HG03439 (cell line): Measurements from ENCODE around the gene USP20.

ENCODE experiments used
- ATAC-seq: cut with Tn5 transposase; IDR thresholded peaks from one replicate; pipeline ENCODE4 v1.9.1; 2021; ENCODE audit warnings: mild to moderate bottlenecking, moderate library complexity; ENCODE audit not compliant: unreplicated experiment

USP20 gene

GRCh38 chr9:129908906-129909305 is 73.6 kb downstream of the USP20 start:
- ATAC-seq, result no peak

DNA sequence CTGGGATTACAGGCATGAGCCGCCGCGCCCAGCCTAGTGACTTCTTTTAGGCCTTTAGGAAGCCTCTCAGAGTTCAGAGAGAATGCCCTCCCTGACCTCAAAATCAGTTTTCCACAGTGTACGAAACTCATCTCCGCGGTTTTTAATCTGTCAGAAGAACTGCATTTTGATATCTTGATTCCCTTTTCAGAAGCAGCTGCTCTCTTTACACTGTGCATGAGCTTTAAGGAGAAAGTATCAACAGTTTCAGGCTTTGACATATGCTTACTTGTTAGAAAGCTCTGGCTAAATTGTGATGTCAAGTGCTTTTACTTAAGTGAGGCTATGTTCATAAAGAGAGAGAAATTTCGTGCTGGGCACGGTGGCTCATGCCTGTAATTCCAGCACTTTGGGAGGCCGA is 74.6 kb downstream of the USP20 start:
- ATAC-seq, result no peak

DNA sequence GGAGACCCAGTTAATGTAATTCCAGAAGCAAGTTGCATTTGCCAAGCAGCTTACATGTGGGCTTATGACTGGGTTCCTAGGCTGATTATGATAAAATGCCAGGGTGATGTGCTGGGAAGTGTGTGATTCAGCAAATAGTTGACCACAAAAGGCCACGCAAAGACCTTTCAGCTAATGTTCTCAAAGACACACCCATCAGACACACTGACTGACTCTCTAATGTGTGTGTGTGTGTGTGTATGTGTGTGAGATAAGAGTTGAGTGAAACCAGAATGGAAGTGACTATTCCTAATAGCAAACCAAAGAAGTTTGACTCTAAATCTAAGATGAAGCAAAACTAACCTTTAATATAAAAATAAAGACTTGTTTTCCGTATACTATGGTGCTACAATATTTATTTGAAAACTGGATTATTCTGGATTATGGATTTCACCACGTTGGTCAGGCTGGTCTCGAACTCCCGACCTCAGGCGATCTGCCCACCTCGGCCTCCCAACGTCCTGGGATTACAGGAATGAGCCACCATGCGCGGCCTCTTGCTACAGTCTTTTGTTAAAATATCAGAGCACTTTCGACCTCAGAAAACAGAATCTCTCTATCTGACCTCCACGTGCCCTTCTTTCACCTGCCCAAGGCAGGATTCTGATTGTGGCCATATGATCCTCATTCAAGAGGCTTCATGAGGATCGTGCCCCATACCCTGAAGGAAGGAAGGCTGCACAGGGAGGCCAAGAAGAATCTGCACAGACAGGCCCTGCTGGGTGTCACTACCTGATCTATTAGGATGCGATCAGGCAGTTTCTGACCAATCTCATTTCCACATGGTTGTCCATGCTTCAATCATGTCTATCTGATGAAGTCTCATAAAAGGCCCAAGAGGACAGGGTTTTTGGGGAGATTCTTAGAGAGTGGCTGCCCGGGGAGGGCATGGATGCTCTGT is 75.6 kb downstream of the USP20 start:
- ATAC-seq, result no peak

DNA sequence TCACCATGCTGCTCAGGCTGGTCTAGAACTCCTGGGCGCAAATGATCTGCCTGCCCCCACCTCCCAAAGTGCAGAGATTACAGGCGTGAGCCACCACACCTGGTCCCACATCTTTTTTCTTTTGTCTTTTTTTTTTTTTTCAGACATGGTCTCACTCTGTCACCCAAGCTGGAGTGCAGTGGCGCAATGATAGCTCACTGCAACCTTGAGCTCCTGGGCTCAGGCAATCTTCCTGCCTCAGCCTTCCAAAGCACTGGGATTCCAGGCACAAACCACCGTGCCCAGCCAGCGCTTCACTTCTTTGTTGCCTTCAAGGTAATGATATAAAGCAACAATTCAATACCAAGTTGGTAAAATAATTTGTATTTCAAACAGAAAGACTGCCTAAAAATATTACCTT is 78.8 kb downstream of the USP20 start:
- no peak for ATAC-seq

DNA sequence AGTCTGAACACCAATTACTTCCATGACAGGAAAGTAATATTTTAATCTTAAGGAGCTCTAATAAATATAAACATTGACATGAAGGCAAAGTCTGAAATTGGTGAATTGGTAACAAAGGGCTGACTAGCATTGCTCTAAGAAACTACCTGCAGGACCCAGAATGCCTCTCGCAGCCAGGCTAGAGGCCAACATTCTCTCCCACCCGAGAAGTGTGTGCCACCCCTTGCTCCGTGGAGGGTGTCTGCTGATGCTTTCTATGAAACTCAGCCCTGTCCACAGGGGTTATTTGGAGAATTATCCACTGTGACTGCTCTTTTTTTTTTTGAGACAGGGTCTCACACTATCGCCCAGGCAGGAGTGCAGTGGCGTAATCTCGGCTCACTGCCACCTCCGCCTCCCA is 81.4 kb downstream of the USP20 start:
- ATAC-seq, result no peak

- no peak for ATAC-seq
Measured at GRCh38 chr9:129918296-129918950, 83.2 kb downstream of the USP20 start.

DNA sequence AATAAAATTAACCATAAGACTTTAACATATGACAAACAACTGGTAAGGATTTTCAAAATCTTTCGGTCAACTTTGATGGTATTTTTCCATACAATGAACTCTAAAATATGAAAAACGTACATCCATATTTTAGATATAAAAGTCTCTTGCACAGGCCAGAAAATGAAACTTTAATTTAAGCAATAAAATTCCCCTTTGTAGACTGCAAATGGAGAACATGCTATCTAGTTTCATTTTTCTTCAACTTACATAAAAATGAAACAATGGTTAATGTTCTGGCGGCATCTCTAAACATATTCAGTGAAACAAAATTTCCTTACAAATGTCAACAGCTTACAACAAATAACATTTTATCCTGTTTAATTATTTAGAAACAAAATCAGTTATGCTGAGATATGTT is 84.0 kb downstream of the USP20 start:
- ATAC-seq, result no peak

DNA sequence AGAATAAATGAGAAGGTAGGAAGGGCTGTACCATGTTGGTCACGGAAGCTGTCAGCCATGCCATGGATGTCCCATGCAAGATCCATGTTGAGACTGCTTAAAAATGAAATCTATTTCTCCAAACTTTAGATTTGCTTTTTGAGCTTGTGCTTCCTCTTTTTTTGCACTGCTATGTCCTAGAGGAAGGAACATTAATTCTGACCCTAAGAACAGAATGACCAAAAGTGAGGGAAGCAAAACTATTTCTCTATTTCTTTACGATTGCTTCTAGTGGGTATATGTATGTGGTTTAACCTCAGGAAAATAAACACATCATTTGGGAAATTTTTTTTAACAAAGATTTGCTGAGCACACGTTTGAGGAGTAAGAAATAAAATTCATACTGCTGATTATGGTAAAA is 84.6 kb downstream of the USP20 start:
- no peak for ATAC-seq

DNA sequence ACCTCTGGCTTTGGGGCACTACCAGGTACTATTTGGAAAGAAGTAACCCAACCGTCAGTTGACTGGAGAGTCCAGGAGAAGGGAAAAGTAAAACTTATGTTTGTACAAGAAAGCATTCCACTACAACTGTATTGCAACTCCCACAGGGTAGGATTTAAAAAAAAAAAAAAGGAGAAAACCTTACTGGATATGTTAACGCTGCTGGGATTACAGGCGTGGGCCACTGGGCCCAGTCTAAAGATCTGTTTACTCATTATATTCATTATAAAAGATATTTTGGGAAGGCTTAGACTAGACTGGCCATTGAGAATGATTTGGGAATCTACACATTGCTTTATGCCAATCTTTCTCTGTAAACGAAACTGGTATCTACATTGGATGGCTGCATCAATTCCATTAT is 86.6 kb downstream of the USP20 start:
- ATAC-seq, result no peak

- no peak for ATAC-seq
Measured at GRCh38 chr9:129923589-129923988, 88.3 kb downstream of the USP20 start.

DNA sequence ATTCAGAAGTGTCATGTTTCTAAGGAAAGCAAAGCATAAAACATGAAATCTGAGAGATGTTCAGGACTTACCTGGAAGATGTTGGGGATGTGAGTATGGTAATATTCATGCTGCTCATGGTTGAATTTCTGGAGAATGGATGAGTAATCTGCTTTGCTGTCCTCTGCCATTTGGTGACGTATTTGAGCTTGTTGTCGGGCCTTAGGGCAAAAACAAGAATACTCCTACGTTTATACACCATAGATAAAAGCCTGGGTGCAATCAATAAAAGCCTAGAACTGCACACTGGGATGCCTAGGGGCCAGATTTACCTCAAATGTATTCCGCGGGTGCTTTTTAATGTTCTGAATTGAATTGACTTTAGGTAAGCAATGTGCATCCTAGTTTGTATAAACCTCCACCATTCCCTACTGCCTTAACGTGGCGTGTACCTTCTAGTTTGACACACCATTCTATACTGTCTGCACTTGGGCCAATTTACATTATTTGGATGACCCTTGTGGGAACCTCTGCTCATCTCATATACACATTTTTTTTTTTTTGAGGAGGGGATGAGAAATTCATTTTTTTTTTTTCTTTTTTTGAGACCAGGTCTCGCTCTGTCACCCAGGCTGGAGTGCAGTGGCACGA is 94.4 kb downstream of the USP20 start:
- ATAC-seq, result no peak

GRCh38 chr9:129930743-129931142 is 95.5 kb downstream of the USP20 start:
- no peak for ATAC-seq
